GM04504 (cell line): ENCODE data around the gene PGD.

Experiments used
- DNase-seq: peaks from one replicate; pipeline ENCODE4 v3.0.0-alpha.2; 2012; ENCODE audit warnings: low read depth

PGD gene

DNA sequence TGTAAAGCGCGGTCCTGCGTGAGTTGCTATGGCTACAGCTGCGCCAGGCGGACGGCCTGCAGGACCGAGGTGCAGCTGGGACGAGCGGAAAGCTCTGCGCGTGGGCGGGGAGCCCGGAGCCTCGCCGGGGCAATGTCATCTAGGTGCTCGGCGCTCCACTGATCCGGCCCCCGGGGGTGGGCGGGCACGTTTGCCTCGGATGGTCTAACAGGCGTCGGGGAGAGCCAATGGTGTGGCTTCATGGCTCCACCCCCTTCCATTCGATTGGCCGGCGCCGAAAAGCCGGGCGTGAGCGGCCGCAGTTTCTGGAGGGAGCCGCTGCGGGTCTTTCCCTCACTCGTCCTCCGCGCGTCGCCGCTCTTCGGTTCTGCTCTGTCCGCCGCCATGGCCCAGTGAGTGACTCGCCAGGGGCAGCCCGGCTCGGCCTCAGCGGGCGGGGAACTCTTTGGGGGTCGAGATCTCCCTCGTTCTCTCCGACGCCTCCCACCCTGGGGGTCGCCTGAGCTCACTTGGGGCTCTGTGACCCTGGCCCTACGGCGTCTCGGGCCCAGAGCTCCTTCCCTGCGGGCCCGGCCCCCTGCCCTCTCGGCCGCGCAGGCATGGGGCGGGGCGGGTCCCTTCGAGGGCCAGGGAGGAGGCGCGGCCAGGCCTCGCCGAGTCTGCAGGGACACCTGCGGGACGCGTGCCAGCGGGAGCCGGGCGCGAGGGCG, at the start of gene PGD:
Gene PGD, plus strand, starts transcription at position 331 of the 710 bp plus-strand sequence. Its CDS starts 54 bp downstream, at position 385.
- peak; percentile 95 for DNase-seq

DNA sequence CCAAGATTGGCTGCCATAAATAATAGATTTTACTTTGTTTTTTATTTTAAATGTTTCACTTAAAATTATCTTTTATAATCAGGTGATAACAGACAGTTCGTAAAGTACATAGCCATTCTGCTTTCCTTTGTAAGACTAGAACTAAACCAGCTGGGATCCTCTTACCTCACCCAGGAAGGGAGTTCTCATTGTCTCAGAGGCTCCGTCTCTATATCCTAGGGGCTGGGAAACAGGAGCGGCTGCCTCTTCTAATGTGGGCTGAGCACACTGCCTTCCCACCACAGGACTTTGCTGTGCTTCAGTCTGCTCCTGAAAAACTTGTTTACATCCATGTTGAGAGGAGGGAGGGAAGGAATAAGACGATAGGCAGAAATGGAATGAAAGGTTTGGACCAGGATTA, 45.6 kb upstream of the PGD start:
- no peak for DNase-seq

GRCh38 chr1:10353693-10354092, 45.2 kb upstream of the PGD start:
- DNase-seq = no peak

DNA sequence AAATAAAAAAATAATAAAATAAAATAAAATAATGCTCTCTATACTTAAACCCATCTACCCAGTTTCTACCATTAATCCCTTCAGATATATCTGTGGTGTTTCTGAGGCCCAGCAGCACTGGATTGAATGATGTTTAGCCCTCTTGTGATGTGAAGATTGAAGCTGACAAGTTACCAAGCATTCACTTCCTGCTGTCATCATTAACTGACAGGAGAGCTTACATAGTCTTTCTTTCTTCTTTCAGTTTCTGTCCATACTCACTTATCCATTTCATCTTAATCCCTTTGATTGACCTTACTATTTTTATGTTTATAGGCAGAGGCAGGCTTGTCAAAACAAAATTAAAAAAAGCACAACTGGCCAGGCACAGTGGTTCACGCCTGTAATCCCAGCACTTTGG, 38.8 kb upstream of the PGD start:
- DNase-seq = no peak

DNA sequence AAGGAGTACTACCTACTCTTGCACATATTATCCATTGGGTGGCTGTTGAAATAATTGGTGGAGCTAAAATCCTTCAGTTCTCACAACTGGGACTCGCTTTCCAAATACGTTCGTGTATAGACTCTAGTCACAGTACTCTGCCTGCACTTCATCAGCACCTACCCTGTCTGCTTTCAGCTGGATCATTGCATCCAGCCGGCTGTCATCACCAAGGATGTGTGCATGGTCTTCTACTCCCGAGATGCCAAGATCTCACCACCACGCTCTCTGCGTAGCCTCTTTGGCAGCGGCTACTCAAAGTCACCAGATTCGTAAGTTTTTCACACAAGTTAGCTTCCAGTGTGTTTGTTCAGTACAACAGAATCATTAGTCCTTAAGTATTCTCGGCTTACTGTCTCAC, 37.3 kb upstream of the PGD start:
- DNase-seq = no peak

- no peak for DNase-seq
Observed at GRCh38 chr1:10368194-10368593, 30.7 kb upstream of the PGD start.

DNA sequence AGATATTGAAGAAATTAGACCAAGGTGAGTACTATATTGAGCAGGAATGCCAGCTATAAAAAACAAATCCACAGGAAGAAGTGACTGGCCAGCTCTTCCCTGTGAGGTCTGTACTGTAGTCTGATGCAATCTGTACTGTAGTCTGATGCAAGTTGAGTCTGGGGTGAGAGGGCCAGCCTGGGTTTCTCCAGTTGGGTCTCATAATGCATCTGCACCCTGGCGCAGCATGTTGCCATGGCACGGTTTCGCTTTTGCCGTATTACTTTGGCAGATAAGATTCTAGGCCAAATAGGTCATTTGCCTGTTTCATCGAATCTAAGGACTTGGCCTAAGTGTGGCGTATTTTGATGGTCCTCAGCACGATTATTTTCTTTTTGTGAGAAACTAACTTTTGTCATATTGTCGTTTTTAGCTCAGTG, 24.4 kb upstream of the PGD start:
- DNase-seq = no peak

DNA sequence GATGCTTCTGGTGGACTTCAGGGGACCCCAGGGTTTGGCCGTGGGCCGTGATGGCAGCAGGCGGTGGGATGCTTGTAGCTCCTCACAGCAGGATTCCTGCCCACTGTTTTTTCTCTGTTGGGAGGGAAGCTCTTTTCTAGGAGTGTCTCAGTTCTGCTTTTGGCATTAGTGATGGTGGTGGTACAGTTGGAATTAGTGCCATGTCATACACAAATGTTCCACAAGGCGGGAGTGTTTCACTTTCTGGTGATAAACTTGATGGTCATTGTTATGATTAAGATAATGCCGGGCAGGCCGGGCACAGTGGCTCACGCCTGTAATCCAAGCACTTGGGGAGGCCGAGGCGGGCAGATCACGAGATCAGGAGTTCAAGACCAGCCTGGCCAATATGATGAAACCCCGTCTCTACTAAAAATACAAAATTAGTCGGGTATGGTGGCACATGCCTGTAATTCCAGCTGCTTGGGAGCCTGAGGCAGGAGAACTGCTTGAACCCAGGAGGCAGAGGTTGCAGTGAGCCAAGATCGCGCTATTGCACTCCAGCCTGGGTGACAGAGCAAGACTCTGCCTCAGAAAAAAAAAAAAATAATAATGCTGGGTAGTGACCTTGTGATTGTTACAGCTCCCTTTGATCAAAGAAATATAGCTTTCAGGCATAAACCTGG, 21.4 kb upstream of the PGD start:
- peak; percentile 65 for DNase-seq

- DNase-seq = no peak
Observed at GRCh38 chr1:10378081-10378841, 20.6 kb upstream of the PGD start.

GRCh38 chr1:10379101-10379620, 19.7 kb upstream of the PGD start:
- DNase-seq = no peak

- no peak for DNase-seq
Observed at GRCh38 chr1:10379676-10380075, 19.2 kb upstream of the PGD start.

DNA sequence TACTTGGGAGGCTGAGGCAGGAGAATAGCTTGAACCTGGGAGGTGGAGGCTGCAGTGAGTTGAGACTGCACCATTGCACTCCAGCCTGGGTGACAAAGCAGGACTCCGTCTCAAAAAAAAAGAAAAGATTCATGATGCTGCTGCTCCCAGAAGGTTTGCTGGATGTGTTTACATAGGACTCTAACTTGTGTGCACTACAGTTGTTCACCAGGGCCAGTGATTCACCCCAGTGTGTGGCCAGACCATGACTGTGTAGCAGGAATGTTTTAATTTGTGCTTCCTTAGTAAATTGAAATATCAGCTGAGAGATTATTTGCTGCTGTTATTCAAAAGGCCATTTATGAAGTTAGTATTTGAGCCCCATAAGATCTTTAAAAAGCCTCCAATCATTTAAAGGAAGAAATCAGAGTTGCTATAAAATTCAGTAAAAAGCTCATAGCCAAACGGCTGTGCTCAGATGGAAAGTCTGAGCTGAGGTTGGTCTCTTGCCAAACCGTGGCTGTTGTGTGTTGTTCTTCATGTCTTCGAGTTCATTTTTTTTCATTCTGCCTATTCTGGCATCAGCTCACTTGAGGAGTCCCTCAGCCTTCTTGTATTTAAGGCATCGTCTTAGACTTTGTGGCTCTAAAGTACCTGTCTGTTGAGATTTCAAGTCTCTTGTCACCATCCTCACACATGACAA, 18.1 kb upstream of the PGD start:
- DNase-seq = peak; percentile 57

DNA sequence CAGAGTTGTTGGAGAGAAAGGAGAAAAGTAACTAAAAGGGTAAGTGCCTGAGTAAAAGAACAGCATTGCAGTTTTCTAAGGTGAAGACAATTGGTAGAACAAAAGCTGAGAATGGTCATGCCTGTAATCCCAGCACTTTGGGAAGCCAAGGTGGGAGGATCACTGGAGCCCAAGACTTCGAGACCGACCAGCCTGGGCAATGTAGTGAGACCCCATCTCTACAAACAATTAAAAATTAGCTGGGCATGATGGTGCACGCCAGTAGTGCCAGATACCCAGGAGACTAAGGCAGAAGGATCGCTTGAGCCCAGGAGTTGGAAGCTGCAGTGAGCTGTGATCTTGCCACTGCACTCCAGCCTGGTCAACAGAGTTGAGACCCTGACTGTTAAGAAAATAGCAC, 15.2 kb upstream of the PGD start:
- no peak for DNase-seq

DNA sequence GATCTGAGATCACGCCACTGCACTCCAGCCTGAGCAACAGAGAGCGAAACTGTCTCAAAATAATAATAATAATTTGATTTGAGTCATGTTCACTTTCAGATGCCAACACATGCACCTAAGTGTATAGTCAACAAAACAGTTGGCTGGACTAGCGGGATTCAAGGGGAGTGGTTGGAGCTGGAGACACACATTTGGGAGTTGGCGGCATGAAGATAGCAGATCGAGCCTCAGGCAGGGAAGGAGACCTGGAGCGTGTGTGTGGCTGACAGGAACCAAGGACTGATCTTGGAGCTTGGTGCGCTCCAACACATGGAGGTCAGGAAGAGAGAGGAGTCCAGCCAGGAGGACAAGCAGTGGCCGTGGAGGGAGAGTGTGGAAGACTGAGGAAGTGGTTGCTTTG, 14.6 kb upstream of the PGD start:
- DNase-seq = no peak

- DNase-seq = no peak
Observed at GRCh38 chr1:10386761-10387676, 11.8 kb upstream of the PGD start.

DNA sequence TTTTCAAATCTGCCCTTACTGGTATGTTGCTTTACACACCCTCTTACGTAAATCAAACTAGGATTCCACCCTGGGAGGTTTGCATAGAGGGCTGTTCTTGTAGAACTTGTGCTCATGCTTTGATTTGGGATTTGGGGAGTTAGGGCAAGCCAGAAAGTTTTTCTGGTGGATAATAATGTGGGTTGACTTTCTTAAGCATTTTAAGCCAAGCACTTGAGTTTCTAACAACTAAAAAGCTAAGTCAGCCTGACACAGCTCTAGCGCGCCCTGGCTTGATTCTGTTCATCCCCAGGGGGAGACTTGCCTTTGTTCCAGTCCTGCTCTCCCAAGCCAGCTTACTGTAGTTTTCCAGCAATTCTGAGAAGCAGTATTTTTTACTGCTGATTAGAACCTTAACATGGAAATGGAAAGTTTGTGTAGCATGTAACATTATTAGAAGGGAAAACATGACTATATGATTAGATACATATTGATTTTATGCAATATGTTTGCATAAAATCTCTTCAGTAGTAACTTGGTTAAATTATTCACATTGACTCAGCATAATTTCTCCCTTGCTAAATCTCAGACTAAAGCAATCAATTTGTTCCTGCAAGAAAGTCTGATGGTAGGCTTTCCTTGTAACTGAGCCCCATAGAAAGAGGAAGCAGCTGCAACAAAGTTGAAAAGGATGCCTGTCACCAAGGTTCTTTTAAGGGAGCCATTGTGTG, 11.0 kb upstream of the PGD start:
- DNase-seq = no peak

DNA sequence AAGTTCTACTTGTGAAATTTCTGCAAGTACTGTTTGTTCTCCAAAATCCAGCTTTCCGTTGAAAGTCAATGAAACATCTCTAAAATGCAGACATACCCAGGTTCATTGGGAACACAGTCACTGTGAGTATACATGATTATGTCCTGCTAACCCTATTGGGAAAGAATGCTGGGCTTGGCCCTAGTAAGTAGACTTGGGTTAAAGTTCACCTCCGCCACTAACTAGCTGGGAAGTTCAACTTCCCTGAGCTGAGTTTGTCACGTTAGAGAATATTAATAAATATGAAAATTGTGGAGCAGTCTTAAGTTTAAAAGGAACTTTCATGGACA, 10.5 kb upstream of the PGD start:
- DNase-seq = no peak

DNA sequence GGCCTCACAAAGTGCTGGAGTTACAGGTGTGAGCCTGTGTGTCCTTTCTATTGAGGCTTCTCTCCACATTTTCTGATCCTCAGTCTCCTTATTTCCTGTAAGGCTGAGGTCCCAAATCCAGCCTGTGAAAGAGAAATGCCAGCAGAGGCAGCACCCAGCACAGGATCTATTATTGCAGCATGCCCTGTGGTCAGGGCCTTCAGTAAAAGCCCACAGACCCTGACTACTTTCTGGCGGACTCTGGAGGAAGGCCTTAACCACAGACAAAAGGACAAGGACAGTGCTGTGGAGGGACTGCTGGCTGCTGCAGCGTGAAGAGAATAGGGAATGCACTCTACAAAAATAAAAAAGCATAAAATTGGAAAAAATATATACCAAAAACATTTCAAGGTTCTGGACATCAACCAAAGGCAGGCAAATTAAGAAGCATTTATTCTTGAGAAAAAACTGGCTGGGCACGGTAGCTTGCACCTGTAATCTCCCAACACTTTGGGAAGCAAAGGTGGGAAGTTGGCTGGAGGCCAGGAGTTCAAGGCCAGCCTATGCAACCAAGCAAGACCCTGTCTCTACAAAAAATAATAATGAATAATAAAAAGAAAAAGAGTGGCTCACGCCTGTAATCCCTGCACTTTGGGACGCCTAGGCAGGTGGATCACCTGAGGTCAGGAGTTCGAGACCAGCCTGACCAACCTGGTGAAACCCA, 9.4 kb upstream of the PGD start:
- DNase-seq = no peak

GRCh38 chr1:10396870-10397269, 2.0 kb upstream of the PGD start:
- no peak for DNase-seq

- no peak for DNase-seq
Observed at GRCh38 chr1:10398278-10398733, 558 bp upstream of the PGD start.
